Activated T-cell treated with anti-CD3 and anti-CD28 coated beads, Interleukin-2, amount 50 U/mL, for 72 hours (primary cell): ENCODE data around the gene GPC4. TPM values are rescaled to one million over a fixed set of nuclear protein-coding genes. Genes with fewer than 3 reads are reported as not detected.

Source experiments
- ATAC-seq, 2 donors: fragments of 150-1000 bp; cut with Tn5 transposase; replicated peaks in 1 of 2; 2 replicates each; pipeline ENCODE4 v1.10.0; 2021; ENCODE audit warnings: moderate library complexity in 2 of 2, mild to moderate bottlenecking in 1 of 2
- DNase-seq, 2 donors: peaks; one replicate each; pipeline ENCODE4 v3.0.0; 2021 to 2022; ENCODE audit warnings: mixed read lengths in 1 of 2
- H3K27ac Mint-ChIP-seq: one replicate; pipeline ENCODE4 v1.8.0; 2022; ENCODE audit warnings: mild to moderate bottlenecking, moderate library complexity, mixed read lengths
- H3K27me3 Mint-ChIP-seq: one replicate; pipeline ENCODE4 v1.8.0; 2022; ENCODE audit warnings: low read depth, mixed read lengths
- H3K36me3 Mint-ChIP-seq, 2 donors: one replicate each; pipeline ENCODE4 v1.8.0; 2022; ENCODE audit warnings: mixed read lengths in 2 of 2, mild to moderate bottlenecking in 1 of 2; ENCODE audit not compliant: insufficient read depth in 2 of 2
- H3K4me1 Mint-ChIP-seq: one replicate; pipeline ENCODE4 v1.8.0; 2022; ENCODE audit warnings: low read depth, mixed read lengths
- H3K4me3 Mint-ChIP-seq, 2 donors: one replicate each; pipeline ENCODE4 v1.8.0; 2022; ENCODE audit warnings: mild to moderate bottlenecking in 2 of 2, mixed read lengths in 2 of 2, moderate library complexity in 2 of 2
- H3K9me3 Mint-ChIP-seq, 2 donors: one replicate each; pipeline ENCODE4 v1.8.0; 2022; ENCODE audit warnings: mixed read lengths in 2 of 2
- total RNA-seq, 2 donors: library from RNA; stranded (reverse); gene quantifications; one replicate each; pipeline ENCODE4 v1.2.3, GENCODE V29; 2022

GPC4 gene
- not detected for total RNA-seq

GRCh38 chrX:133415276-133416105, at the start of gene GPC4:
GPC4 (minus strand) TSS chrX:133415489; CDS start chrX:133414965, 524 bp downstream.
- H3K4me1 Mint-ChIP-seq = no peaks in the 10 kb centered on the region
- peaks cover 63% of the 10 kb centered on the region for H3K27me3 Mint-ChIP-seq
- peak within 1 kb of the TSS; percentile 81 to 88 for H3K4me3 Mint-ChIP-seq
- H3K36me3 Mint-ChIP-seq = peaks cover 0 to 2% of the 10 kb centered on the region in 2 donors
- H3K9me3 Mint-ChIP-seq = no peaks in the 10 kb centered on the region
- no peak within 1 kb of the TSS for H3K27ac Mint-ChIP-seq
- ATAC-seq (peak; percentile 23 to 57), DNase-seq (peak in 1 of 2 donors; percentile 6)

GRCh38 chrX:133461231-133461630, 45.9 kb upstream of the GPC4 start:
- H3K4me3 Mint-ChIP-seq = no peak overlapping the region
- no peaks in the 10 kb centered on the region for H3K36me3 Mint-ChIP-seq
- H3K27ac Mint-ChIP-seq = no peak overlapping the region
- H3K4me1 Mint-ChIP-seq = no peaks in the 10 kb centered on the region
- no peaks in the 10 kb centered on the region for H3K9me3 Mint-ChIP-seq
- DNase-seq (no peak), ATAC-seq (no peak)
- H3K27me3 Mint-ChIP-seq = peaks cover 15% of the 10 kb centered on the region

GRCh38 chrX:133454924-133455323, 39.6 kb upstream of the GPC4 start:
- Mint-ChIP-seq H3K4me1 (no peaks in the 10 kb centered on the region), H3K9me3 (no peaks in the 10 kb centered on the region), H3K27ac (no peak overlapping the region), H3K4me3 (no peak overlapping the region), H3K36me3 (no peaks in the 10 kb centered on the region), H3K27me3 (peaks cover 24% of the 10 kb centered on the region)
- no peak for ATAC-seq
- no peak for DNase-seq

GRCh38 chrX:133454491-133454914, 39.2 kb upstream of the GPC4 start:
- Mint-ChIP-seq H3K4me3 (no peak overlapping the region), H3K36me3 (no peaks in the 10 kb centered on the region)

GRCh38 chrX:133448512-133449076, 33.3 kb upstream of the GPC4 start:
- Mint-ChIP-seq H3K36me3 (no peaks in the 10 kb centered on the region), H3K4me3 (no peak overlapping the region), H3K9me3 (no peaks in the 10 kb centered on the region), H3K27me3 (peaks cover 19% of the 10 kb centered on the region), H3K27ac (no peak overlapping the region), H3K4me1 (peaks cover 6% of the 10 kb centered on the region)
- DNase-seq = no peak
- no peak for ATAC-seq

More at GRCh38 chrX:133454491-133454914, 39.2 kb upstream of the GPC4 start:
- ATAC-seq (no peak), DNase-seq (no peak)
- no peak overlapping the region for H3K27ac Mint-ChIP-seq
- no peaks in the 10 kb centered on the region for H3K9me3 Mint-ChIP-seq
- H3K27me3 Mint-ChIP-seq = peaks cover 24% of the 10 kb centered on the region
- H3K4me1 Mint-ChIP-seq = no peaks in the 10 kb centered on the region

GRCh38 chrX:133444952-133445831, 29.9 kb upstream of the GPC4 start:
- Mint-ChIP-seq H3K27ac (no peak overlapping the region), H3K36me3 (no peaks in the 10 kb centered on the region), H3K4me3 (peak overlapping the region; percentile 17 to 23), H3K4me1 (peaks cover 6% of the 10 kb centered on the region), H3K9me3 (no peaks in the 10 kb centered on the region), H3K27me3 (peaks cover 33% of the 10 kb centered on the region)
- no peak for DNase-seq
- ATAC-seq = no peak

GRCh38 chrX:133444196-133444595, 28.9 kb upstream of the GPC4 start:
- ATAC-seq (no peak), DNase-seq (no peak)
- no peaks in the 10 kb centered on the region for H3K36me3 Mint-ChIP-seq
- H3K27ac Mint-ChIP-seq = no peak overlapping the region
- peaks cover 38% of the 10 kb centered on the region for H3K27me3 Mint-ChIP-seq
- H3K4me3 Mint-ChIP-seq = no peak overlapping the region
- no peaks in the 10 kb centered on the region for H3K9me3 Mint-ChIP-seq
- H3K4me1 Mint-ChIP-seq = peaks cover 6% of the 10 kb centered on the region

GRCh38 chrX:133440797-133441163, 25.5 kb upstream of the GPC4 start:
- Mint-ChIP-seq H3K27ac (no peak overlapping the region), H3K27me3 (peaks cover 54% of the 10 kb centered on the region), H3K4me1 (peaks cover 6% of the 10 kb centered on the region), H3K9me3 (no peaks in the 10 kb centered on the region), H3K36me3 (no peaks in the 10 kb centered on the region), H3K4me3 (no peak overlapping the region)
- ATAC-seq (no peak), DNase-seq (no peak)

- peaks cover 49% of the 10 kb centered on the region for H3K27me3 Mint-ChIP-seq
- no peak overlapping the region for H3K27ac Mint-ChIP-seq
- H3K9me3 Mint-ChIP-seq = no peaks in the 10 kb centered on the region
- H3K4me1 Mint-ChIP-seq = peaks cover 2% of the 10 kb centered on the region
- H3K36me3 Mint-ChIP-seq = no peaks in the 10 kb centered on the region
- DNase-seq = no peak
- no peak overlapping the region for H3K4me3 Mint-ChIP-seq
- ATAC-seq = no peak
These were observed 24.9 kb upstream of the GPC4 start for GRCh38 chrX:133440081-133440796.

- ATAC-seq (no peak), DNase-seq (no peak)
- H3K9me3 Mint-ChIP-seq = no peaks in the 10 kb centered on the region
- peaks cover 35% of the 10 kb centered on the region for H3K27me3 Mint-ChIP-seq
- no peaks in the 10 kb centered on the region for H3K4me1 Mint-ChIP-seq
- no peak overlapping the region for H3K27ac Mint-ChIP-seq
- peaks cover 0 to 2% of the 10 kb centered on the region in 2 donors for H3K36me3 Mint-ChIP-seq
- no peak overlapping the region for H3K4me3 Mint-ChIP-seq
These were observed 22.5 kb upstream of the GPC4 start for GRCh38 chrX:133437766-133438165.

- Mint-ChIP-seq H3K4me1 (no peaks in the 10 kb centered on the region), H3K9me3 (no peaks in the 10 kb centered on the region), H3K27me3 (peaks cover 35% of the 10 kb centered on the region), H3K36me3 (peaks cover 0 to 2% of the 10 kb centered on the region in 2 donors), H3K4me3 (no peak overlapping the region), H3K27ac (no peak overlapping the region)
- no peak for ATAC-seq
- no peak for DNase-seq
These were observed 22.1 kb upstream of the GPC4 start for GRCh38 chrX:133437356-133437755.

- Mint-ChIP-seq H3K27me3 (peaks cover 39% of the 10 kb centered on the region), H3K27ac (no peak overlapping the region), H3K36me3 (peaks cover 0 to 2% of the 10 kb centered on the region in 2 donors), H3K4me3 (no peak overlapping the region), H3K9me3 (no peaks in the 10 kb centered on the region), H3K4me1 (no peaks in the 10 kb centered on the region)
- DNase-seq = no peak
- ATAC-seq = no peak
These were observed 20.3 kb upstream of the GPC4 start for GRCh38 chrX:133435544-133436124.
